Suppressor macrophage (primary cell): Measurements from ENCODE around the gene STK39.

Experiments
- DNase-seq, 4 experiments: peaks; one replicate each; pipeline ENCODE4 v3.0.0-alpha.2; 2020 to 2022

STK39 gene

DNA sequence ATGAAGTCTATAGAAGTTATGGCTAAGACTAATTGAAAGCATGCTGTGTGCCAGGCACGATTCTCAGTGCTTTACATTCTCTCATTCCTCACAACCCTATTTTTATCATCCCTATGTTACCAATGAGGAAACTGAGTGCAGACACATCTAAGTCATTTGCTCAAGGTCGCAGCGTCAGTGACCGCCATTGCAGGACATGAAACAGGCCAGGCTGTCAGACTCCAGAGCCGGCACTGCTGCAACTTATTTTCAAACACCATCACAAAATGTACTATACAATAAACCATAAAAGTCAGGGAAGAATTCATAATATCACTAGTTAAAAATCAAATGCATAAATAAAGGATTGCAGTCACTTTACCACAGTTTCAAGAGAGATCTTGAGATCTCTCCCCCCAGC is 5.6 kb downstream of the STK39 start:
- DNase-seq, result no peak

DNA sequence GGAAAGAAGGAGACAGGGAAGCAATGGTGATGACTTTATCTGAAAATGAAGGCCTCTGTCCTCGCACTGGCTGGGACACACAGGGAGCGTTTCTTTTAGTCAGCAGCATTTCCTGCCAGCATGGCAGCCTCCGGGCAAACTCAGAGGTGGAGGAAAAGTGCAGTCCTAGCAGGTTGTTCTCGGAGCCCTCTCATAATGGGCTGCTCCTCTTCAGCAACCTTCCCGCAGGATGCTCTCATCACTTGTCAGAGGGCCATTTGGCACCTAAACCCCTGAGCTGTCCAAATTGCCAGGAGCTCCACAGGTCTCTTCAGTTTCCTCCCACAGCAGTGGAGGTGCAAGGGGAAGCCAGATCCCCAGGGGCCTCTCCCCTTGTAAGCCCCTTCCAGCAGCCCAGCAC is 6.2 kb downstream of the STK39 start:
- no peak for DNase-seq

DNA sequence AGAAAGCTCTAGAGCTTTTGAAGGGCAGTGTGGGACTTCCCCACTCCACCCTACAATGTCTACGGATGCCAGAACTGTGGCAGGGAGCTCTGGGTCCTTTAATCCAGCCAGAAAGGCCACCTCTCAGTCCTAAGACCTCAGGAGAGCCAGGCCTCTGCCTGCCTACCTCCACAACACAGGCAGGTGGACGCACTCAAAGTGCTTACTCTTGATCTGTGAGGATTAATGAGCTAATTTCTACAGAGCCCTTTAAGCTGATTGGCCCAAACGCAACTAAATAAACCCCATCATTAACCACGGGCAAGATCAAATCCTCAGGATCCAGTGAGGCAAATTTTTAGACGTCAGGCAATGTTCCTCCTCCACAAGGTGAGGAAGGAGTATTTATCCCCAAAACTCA is 8.1 kb downstream of the STK39 start:
- DNase-seq, result no peak

DNA sequence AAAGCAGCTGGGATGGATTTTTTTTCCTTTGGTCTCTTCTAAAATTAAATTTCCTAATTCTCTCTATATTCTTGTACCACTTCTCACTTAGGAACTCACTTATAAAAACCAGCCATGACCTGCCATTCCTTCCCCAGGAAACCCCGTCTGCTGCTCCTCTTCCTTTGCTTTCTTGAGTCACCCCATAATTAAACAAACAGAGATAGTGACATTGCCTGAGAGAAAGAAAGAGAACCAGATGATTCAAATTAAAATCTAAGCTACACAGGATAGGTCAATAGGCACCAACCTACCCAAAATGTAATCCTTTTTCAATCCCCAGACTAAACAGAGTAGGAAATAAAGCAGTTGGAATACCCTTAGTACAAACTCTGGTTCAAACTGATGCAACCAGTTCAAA is 9.7 kb downstream of the STK39 start:
- DNase-seq, result no peak

DNA sequence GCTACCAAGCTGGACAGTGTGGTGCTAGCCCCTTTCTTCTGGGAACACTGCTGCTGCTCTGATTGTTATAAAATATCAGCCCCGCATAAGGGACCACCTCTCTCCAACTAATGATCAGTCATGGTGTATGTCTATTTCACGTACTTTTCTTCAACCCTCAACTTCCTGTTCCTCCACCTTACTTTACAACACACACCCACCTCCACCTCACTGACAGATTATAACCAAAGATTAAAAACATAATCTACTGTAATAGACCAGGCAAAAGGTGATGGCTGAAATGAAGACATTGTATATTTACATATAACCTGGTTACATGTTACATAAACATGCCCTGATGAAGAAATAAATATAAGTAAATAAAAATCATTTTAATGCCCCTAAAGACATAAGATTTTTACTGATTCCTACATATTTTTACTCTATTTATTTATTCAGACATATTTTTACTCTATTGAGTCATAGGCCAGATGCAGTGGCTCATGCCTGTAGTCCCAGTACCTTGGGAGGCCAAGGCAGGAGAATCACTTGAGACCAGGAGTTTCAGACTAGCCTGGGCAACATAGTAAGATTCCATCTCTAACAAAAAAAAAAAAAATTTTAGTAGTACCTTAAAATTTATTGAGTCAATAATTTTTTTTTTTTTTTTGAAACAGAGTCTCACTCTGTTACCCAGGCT is 12.8 kb downstream of the STK39 start:
- no peak for DNase-seq

GRCh38 chr2:168233726-168234406 is 13.5 kb downstream of the STK39 start:
- no peak for DNase-seq

GRCh38 chr2:168233166-168233565 is 14.2 kb downstream of the STK39 start:
- DNase-seq, result no peak

DNA sequence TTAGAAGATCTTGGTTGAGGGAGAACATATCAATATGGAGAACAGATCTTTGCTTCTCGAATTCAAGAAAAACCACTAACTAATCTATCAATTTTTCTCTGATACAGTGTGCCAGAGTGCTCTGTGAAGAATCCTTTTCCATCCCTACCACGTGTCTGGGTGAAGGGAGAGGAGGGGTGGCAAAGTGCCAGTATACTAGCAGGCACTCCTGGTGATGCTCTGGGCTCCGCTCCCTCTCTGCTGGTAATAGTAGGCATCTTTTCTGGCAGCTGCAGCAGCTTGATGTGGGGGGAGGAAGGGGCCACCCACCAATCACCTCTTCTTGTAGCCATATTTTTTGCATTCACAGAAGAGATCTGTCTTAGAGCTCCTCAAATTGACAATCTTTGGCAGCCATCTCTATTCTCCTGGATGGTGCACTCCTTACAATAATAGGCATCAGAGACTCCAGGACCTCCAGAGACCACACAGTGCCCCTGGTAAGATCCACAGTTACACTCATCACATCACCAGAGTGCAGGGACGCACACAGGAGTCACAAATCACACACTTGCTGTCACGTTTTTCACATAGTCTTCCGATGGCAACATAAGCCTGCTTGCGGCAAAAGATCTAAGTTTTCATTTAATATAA is 15.7 kb downstream of the STK39 start:
- no peak for DNase-seq

DNA sequence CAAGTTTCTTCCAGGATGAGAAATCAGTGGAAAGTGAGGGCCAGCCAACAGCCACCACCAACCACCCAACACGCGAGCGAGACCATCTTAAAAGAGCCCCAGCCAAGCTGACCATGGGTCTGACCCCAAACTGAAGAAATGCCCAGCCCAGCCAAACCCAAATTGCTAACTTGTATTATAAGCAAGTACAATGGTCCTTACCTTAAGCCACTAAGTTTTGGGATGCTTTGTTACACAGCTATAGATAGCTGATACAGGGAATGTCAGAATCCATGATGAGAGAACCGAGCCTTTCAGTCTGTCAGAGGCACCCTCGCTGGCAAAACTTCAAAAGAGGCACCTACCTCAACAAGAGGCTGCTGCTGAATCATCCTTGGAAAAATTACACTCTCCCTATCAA is 17.0 kb downstream of the STK39 start:
- no peak for DNase-seq

GRCh38 chr2:168224346-168224745 is 23.0 kb downstream of the STK39 start:
- no peak for DNase-seq

GRCh38 chr2:168222088-168222487 is 25.3 kb downstream of the STK39 start:
- no peak for DNase-seq

DNA sequence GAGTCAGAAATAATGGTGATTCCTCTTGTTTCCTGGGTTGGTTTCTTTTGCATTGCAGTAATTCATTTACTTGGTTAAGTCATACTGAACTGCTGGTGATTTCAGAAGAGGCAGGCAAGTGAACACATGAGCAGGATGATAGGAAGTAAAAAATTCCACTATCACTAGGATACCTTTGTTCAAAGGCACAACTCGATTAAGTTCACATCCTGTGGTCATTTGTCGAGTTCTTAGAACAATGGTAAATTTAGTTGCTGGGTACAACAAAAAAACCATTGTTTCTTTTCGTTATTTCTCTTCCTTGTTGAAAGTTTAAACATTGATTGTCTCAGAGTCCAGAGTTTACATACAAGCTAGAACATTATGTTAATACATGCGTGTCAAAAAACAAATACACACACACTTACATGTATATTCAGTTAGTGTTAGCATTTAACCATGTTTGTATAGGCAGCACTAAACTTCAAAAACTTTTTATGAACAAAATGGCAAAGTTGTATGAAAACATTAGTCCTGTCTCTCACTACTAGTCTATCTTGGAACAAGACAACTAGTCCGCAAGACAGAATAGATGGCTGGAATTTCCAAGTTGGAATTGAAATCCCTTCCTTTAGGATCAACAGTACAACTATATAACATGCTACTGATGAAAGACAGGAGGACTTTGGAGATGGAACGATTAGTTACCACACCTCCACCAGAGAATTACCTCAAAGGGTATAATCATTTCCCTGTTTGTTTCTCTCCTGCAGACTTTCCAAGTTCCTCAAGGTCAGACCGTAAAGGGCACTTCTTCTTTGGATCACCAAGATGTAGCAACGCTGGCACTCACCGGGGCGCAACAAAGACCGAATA is 26.2 kb downstream of the STK39 start:
- DNase-seq, result no peak

GRCh38 chr2:168217920-168218319 is 29.5 kb downstream of the STK39 start:
- DNase-seq, result no peak

DNA sequence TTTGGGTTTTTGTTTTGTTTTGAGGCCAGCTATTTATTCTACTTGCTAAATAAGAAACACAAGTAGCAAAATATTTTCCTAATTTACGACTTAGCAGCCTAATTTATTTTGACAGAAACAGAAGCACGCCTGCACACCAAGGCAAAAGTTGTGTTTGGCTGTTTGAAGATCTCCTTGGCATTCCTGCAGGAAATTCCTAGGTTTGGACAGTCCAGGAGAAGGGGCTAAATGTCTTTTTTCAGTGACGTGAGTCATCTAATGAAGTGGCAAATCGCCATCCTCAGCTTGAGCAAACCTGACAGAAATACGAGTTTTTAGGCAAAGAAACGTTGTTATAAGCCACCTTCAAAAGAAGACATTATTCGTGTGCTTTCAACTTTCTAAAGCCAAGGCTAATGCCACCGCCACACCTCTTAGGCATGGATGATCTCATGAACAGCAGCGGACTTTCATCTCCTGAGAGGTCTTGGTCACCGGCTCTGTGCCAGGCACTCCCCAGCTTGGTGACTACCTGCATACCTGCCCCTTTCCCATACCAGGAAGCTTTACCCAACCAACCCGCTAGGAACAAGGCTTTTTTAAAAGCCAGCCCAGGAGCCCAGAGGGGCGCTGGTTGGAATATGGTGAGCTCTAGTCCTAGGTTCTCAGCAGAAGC is 30.9 kb downstream of the STK39 start:
- no peak for DNase-seq

GRCh38 chr2:168215813-168216212 is 31.6 kb downstream of the STK39 start:
- no peak for DNase-seq

- DNase-seq, result no peak
Observed at GRCh38 chr2:168212866-168213265, 34.5 kb downstream of the STK39 start.

DNA sequence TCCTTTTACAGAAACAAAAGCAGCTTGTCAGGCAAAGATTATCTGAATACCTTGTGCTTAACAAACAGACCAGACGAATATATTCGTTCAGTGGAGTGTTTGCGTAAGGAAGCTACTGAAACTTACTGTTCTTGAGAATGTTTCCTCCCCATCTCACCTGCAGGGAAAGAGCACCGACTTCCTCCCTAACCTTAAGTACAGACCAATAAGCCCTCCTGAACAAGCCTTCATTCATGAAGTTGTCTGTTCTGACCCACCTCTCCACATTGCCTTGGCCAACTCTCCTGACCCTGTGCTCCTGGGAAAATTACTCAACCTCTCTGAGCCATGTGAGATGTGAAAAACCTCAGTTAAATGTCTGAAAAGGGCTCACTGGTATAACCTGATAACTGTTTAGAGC is 35.2 kb downstream of the STK39 start:
- no peak for DNase-seq

GRCh38 chr2:168211664-168212163 is 35.7 kb downstream of the STK39 start:
- DNase-seq, result no peak

DNA sequence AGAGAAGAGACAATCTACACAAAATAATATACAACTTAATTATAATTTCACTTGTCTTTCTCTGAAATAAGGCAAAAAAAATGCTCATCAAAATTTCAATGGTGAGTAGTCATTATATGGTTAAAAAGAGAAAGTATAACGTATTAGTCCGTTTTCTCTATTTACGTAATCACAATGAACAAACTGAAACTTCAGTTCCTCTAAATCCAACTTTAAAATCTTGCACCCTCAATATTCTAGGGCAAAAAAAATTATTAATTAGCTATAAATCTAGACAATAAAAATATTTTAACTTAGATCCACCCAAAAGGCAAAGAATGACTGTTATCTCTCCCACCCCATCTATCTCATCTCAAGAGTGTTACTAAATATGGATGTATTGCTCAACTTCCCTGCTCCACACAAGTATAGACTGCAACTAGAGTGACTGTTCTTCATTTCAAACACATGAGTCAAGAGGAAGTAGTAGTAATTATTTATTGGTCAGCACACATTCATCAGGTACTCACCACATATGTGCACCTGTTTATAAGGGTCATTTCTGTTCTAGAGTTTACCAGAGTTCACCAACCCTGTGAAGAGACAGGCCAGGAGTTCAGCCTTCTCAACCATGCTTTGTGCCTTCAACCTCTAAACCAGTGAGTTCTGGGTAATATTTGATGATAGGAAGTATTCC is 36.4 kb downstream of the STK39 start:
- DNase-seq, result peak; percentile 29 to 86 (median 60)

- no peak for DNase-seq
Observed at GRCh38 chr2:168210216-168210894, 37.0 kb downstream of the STK39 start.

DNA sequence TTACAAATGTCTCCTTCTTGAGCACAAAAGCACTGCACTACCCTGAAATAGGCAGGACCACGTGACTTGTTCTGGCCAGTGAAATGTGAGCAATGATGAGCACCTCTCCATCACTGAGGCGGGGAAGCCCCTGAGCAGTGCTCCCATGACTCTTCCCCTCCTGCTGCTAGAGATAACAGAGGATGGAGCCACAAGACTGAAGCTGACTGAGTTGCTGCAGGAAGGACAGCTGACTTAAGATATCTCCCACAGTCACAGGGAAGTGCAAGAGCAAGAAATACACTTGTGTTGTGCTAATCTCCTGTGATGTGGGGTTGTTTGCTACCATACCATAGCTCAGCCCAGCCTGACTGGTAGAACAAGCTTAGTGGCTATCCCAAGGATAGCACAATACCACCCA is 38.7 kb downstream of the STK39 start:
- DNase-seq, result peak in 3 of 4 experiments; percentile 16 to 30 (median 29)
